Upper lobe of left lung (tissue), 4 donors: Measurements from ENCODE around the gene HPN.

ENCODE experiments used
- EP300 ChIP-seq, 4 donors: sonication (generic); formaldehyde crosslinking; IDR thresholded peaks; one replicate each; pipeline ENCODE4 v1.5.1; 2017; ENCODE audit warnings: antibody characterized with exemption in 4 of 4, control low read depth in 2 of 4
- POLR2A ChIP-seq, 4 donors: fragments of 450-650 bp; IDR thresholded peaks; one replicate each; pipeline ENCODE4 v1.5.1; 2016 to 2017; ENCODE audit warnings: antibody characterized with exemption in 4 of 4, mild to moderate bottlenecking in 2 of 4
- TF ChIP-seq, protein P1 (sequence below), 6 experiments: fragments of 450-650 bp in 4 of 6; fragments of 200-600 bp in 2 of 6; sonication (generic) in 2 of 6; IDR thresholded peaks; one replicate each; pipeline ENCODE4 v1.5.1; 2016 to 2019; ENCODE audit warnings: antibody characterized with exemption in 6 of 6

DNA sequence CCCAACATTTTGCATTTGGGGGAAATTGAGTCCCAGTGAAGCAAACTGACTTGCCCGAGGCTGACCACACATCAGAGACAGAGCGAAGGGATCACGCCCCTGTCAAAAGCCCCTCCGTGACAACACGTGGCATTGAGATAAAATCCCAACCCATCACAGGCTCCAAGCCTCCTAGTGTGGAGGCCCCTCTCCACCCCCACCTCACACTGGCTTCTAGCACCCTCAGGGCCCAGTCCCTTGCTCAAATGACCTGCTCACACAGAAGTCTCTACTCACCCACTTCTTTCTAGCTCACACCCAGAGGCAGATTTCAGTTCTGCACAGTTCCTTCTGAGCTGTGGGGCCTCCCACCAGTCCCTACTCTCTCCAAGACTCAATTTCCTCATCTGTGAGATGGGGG lies 10.3 kb downstream of the HPN start:
- TF ChIP-seq, protein P1, sequence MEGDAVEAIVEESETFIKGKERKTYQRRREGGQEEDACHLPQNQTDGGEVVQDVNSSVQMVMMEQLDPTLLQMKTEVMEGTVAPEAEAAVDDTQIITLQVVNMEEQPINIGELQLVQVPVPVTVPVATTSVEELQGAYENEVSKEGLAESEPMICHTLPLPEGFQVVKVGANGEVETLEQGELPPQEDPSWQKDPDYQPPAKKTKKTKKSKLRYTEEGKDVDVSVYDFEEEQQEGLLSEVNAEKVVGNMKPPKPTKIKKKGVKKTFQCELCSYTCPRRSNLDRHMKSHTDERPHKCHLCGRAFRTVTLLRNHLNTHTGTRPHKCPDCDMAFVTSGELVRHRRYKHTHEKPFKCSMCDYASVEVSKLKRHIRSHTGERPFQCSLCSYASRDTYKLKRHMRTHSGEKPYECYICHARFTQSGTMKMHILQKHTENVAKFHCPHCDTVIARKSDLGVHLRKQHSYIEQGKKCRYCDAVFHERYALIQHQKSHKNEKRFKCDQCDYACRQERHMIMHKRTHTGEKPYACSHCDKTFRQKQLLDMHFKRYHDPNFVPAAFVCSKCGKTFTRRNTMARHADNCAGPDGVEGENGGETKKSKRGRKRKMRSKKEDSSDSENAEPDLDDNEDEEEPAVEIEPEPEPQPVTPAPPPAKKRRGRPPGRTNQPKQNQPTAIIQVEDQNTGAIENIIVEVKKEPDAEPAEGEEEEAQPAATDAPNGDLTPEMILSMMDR (IDR thresholded peaks at IDR 0.05): no peak
- TF ChIP-seq POLR2A (IDR thresholded peaks at IDR 0.05) (no peak), EP300 (IDR thresholded peaks at IDR 0.05) (no peak)
